Fibroblast of the aortic adventitia (primary cell): ENCODE results near the gene AP2A2. TPM values are rescaled to one million over a fixed set of nuclear protein-coding genes. Genes with fewer than 3 reads are reported as not detected.

Experiments
- DNase-seq: peaks from one replicate; pipeline ENCODE4 v3.0.0-alpha.2; 2010; ENCODE audit warnings: low read depth
- H3K4me3 ChIP-seq: 2 replicates; pipeline ENCODE4 v1.5.1; 2011; ENCODE audit warnings: low read depth, mild to moderate bottlenecking, control low read depth, low read length, moderate library complexity
- total RNA-seq: library from RNA; depleted of rRNA; stranded (reverse); fragments of >200 nt; gene quantifications from 2 replicates; pipeline ENCODE4 v1.2.3, GENCODE V29; 2012; ENCODE audit warnings: low replicate concordance
- TF ChIP-seq, protein P1 (sequence below): IDR thresholded peaks from 2 replicates; pipeline ENCODE4 v1.5.1; 2011; ENCODE audit warnings: mild to moderate bottlenecking, low read length, control low read depth, inconsistent platforms; ENCODE audit not compliant: insufficient read depth

AP2A2 gene
- total RNA-seq, 1 donor, result 72.9 TPM

DNA sequence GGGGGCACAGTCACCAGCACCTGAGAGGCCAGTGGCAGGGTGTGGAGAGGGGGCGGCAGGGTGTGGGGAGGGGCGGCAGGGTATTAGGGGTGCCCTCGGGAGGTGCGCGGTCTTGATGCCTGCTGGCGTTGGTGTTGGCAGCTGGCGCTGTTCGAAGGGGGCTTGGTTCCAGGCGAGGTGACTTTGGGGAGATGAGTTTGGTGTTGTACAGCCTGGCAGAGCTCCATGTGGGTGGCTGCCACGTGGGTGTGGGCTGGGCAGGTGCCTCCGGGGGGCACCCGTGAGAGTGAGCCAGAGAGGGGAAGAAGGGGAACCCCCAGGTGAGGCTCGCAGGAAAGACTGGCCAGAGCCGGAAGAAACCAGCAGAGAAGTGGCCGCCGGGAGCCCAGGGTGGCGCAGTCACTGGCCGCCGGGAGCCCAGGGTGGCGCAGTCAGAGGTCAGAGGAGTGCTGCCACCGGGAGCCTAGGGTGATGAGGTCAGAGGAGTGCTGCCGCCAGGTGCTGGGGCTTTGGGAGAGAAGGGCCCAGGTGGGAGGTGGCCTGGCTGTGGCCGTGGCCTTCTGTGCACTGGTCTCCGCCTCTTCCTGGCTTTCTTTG lies 66.1 kb downstream of the AP2A2 start:
- no peak overlapping the region for H3K4me3 ChIP-seq
- TF ChIP-seq, protein P1, sequence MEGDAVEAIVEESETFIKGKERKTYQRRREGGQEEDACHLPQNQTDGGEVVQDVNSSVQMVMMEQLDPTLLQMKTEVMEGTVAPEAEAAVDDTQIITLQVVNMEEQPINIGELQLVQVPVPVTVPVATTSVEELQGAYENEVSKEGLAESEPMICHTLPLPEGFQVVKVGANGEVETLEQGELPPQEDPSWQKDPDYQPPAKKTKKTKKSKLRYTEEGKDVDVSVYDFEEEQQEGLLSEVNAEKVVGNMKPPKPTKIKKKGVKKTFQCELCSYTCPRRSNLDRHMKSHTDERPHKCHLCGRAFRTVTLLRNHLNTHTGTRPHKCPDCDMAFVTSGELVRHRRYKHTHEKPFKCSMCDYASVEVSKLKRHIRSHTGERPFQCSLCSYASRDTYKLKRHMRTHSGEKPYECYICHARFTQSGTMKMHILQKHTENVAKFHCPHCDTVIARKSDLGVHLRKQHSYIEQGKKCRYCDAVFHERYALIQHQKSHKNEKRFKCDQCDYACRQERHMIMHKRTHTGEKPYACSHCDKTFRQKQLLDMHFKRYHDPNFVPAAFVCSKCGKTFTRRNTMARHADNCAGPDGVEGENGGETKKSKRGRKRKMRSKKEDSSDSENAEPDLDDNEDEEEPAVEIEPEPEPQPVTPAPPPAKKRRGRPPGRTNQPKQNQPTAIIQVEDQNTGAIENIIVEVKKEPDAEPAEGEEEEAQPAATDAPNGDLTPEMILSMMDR, result no peak

DNA sequence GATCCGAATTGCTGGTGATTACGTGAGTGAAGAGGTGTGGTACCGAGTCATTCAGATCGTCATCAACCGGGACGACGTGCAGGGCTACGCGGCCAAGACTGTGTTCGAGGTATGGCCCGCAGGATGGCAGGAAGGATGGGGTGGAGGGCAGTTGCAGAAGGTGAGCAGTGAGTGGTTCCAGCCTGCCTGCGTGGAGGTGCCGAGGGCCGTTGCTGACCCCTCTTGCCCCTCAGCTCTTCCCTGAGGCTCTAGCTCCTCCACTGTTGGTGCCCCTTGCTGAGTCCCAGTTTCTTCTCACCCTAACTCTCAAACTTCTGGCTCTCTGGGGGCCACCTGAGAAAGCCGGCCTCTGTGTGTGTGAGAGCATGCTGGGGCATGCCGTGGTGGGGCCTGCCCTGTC lies 66.9 kb downstream of the AP2A2 start:
- H3K4me3 ChIP-seq, result no peak overlapping the region
- TF ChIP-seq, protein P1, result no peak
- no peak for DNase-seq

More for the DNA sequence above, 66.1 kb downstream of the AP2A2 start:
- no peak for DNase-seq

DNA sequence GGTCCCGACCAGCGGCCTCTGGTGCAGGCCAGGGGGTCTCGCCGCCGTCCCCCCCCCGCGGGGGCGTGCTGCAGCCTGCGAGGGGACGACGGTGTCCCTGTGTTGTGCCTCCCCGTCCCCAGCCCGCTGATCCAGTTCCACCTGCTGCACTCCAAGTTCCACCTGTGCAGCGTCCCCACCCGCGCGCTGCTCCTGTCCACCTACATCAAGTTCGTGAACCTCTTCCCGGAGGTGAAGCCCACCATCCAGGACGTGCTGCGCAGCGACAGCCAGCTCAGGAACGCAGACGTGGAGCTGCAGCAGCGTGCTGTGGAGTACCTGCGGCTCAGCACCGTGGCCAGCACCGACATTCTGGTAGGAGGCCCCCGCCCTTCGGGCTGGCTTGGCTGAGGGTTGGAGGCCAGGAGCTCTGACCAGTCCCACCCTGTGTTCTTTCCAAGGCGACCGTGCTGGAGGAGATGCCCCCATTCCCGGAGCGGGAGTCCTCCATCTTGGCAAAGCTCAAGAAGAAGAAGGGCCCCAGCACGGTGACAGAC lies 68.0 kb downstream of the AP2A2 start:
- DNase-seq, result no peak
- TF ChIP-seq, protein P1, result no peak
- no peak overlapping the region for H3K4me3 ChIP-seq

DNA sequence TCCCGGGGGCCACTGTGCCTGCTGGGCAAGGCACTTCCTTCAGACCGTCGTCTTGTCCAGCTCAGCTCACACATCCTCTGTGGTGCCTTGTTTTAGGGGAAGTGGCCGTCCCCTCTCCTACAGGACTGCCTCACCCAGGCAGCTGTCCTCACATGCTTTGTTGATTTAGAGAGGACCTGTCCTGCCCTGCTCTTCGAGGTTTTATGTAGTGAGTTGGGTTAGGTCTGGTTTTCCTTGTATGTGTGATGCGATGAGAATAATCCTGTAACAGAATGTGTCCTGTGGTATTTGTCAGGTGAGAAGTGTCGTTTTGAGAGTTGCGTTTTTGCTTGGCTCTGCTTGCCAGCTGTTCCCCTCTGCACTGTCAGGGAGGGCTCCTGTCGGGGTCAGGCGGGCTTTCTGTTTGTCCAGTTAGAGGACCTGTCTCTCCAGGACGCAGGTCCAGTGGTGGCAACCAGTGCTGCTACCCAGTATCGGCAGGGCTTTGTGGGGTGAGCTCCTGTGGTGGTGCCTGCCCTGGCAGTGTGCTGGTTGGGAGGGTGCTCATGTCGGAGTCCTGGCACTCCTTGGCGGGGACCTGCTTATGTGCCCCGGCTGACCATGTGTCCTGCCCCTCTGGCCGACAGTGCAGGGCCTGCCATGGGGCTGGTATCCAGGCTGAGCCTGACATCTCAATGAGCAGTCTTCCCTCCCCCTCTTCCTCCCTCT lies 69.5 kb downstream of the AP2A2 start:
- H3K4me3 ChIP-seq, result no peak overlapping the region
- TF ChIP-seq, protein P1, result no peak
- no peak for DNase-seq

DNA sequence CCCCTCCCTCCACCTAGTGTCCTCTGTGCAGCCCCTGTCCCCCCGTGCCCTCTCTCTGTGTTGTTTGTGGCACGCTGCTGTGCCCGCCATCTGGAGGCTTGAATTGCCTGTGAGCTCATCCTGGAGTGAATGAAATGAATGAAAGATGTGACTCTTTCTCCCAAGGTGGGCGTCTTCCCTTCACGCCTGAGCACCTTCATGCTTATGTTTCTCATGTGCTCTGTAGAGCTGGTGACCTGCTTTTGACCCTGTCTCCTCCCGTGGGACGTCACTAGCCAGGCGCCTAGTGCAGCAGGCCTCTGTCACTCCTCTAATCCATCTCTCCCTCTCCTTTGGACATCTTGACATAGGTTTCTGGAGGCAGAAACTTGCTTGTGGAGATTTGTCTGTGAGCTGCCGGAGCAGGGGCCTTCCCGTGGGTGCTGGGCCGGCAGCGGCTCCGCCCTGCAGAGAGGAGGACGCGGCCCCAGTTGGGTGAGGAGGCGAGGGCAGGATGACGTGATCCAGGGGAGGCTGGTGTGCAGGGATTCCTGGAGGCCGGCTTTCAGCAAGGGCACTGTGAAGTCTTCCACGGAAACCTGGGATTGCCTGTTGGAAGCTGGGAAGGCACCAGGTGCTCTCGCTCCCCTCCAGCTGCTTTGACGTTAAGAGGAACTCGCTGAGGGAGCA lies 70.2 kb downstream of the AP2A2 start:
- TF ChIP-seq, protein P1, result no peak
- no peak overlapping the region for H3K4me3 ChIP-seq
- no peak for DNase-seq

DNA sequence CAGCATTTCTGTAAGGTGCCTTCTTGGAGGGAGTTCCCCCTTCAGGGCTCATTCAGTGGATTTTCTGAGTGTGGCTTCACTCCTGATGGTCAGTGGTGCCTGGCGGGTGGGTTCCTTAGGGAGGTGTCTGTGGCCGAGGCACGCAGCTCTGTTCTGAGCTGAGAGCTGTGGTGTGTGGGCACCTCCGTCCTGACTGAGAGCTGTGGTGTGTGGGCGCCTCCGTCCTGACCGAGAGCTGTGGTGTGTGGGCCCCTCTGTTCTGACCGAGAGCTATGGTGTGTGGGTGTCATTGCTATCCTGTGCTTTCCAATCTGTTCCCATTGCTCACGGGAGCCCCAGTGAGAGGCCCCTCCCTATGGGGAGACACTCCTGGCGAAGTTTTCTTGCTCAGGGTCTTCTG lies 71.0 kb downstream of the AP2A2 start:
- no peak for DNase-seq
- TF ChIP-seq, protein P1, result no peak

More for the DNA sequence above, 71.0 kb downstream of the AP2A2 start:
- no peak overlapping the region for H3K4me3 ChIP-seq
